Immature natural killer cell (primary cell): ENCODE measurements around the gene SF3B2. TPM values are rescaled to one million over a fixed set of nuclear protein-coding genes. Genes with fewer than 3 reads are reported as not detected.

ENCODE experiments used
- polyA plus RNA-seq, 3 donors: library from polyadenylated mRNA; unstranded; fragments of 300-500 nt; fragmentation: Illumina TruSeq; gene quantifications; one replicate each; pipeline ENCODE4 v1.2.3, GENCODE V29; 2021

Gene SF3B2
- polyA plus RNA-seq, 3 donors from 2014 or later: 71.7 to 141 (median 76.7) TPM

Other genes with a start within 250 kb of the SF3B2 start
- 1 to 10 TPM in 2 of 3 donors, under 1 TPM in 1; 0.30 to 1.7 (median 1.6) TPM for gene SNX32, start 218.4 kb upstream of the SF3B2 start, polyA plus RNA-seq
- 1,000 to 10,000 TPM; 2,883 to 4,279 (median 3,963) TPM for gene CFL1, start 194.2 kb upstream of the SF3B2 start, polyA plus RNA-seq
- 10 to 100 TPM; 22.7 to 47.0 (median 32.2) TPM for gene MUS81, start 191.9 kb upstream of the SF3B2 start, polyA plus RNA-seq
- gene EFEMP2, start 179.6 kb upstream of the SF3B2 start, polyA plus RNA-seq: 1 to 10 TPM; 1.6 to 6.3 (median 3.6) TPM
- gene CTSW, start 172.5 kb upstream of the SF3B2 start, polyA plus RNA-seq: 1,000 to 10,000 TPM; 2,066 to 3,052 (median 2,928) TPM
- gene FIBP, start 163.9 kb upstream of the SF3B2 start, polyA plus RNA-seq: 100 to 1,000 TPM; 120 to 145 (median 141) TPM
- gene CCDC85B, start 161.7 kb upstream of the SF3B2 start, polyA plus RNA-seq: 100 to 1,000 TPM in 2 of 3 donors, 10 to 100 TPM in 1; 62.9 to 159 (median 142) TPM
- under 1 TPM; 0.13 to 0.30 (median 0.17) TPM for gene FOSL1, start 152.0 kb upstream of the SF3B2 start, polyA plus RNA-seq
- gene C11orf68, start 133.3 kb upstream of the SF3B2 start, polyA plus RNA-seq: 10 to 100 TPM; 45.7 to 84.5 (median 60.4) TPM
- 100 to 1,000 TPM; 135 to 234 (median 182) TPM for gene DRAP1, start 132.9 kb upstream of the SF3B2 start, polyA plus RNA-seq
- gene TSGA10IP, start 106.9 kb upstream of the SF3B2 start, polyA plus RNA-seq: not detected
- 10 to 100 TPM in 2 of 3 donors, 1 to 10 TPM in 1; 7.5 to 53.0 (median 16.1) TPM for gene SART1, start 90.6 kb upstream of the SF3B2 start, polyA plus RNA-seq
- gene EIF1AD, start 50.2 kb upstream of the SF3B2 start, polyA plus RNA-seq: 10 to 100 TPM; 14.0 to 26.0 (median 21.0) TPM
- 100 to 1,000 TPM; 212 to 366 (median 295) TPM for gene BANF1, start 49.9 kb upstream of the SF3B2 start, polyA plus RNA-seq
- gene CST6, start 40.4 kb upstream of the SF3B2 start, polyA plus RNA-seq: not detected
- gene CATSPER1, start 25.9 kb upstream of the SF3B2 start, polyA plus RNA-seq: 10 to 100 TPM; 17.2 to 41.1 (median 20.8) TPM
- gene GAL3ST3, start 3.2 kb upstream of the SF3B2 start, polyA plus RNA-seq: not detected
- 10 to 100 TPM; 10.0 to 72.3 (median 23.9) TPM for gene PACS1, start 17.9 kb downstream of the SF3B2 start, polyA plus RNA-seq
- 1 to 10 TPM; 1.6 to 7.1 (median 3.9) TPM for gene KLC2, start 205.3 kb downstream of the SF3B2 start, polyA plus RNA-seq
- gene RAB1B, start 216.3 kb downstream of the SF3B2 start, polyA plus RNA-seq: 10 to 100 TPM; 22.9 to 33.2 (median 25.8) TPM
- not detected for gene CNIH2, start 225.8 kb downstream of the SF3B2 start, polyA plus RNA-seq
- 10 to 100 TPM; 55.7 to 85.2 (median 62.1) TPM for gene YIF1A, start 236.8 kb downstream of the SF3B2 start, polyA plus RNA-seq
- not detected for gene TMEM151A, start 239.5 kb downstream of the SF3B2 start, polyA plus RNA-seq